ENCODE results near the gene NLRP14.

The NLRP14 gene

GRCh38 chr11:7020183-7020917 is at the start of gene NLRP14, which contains the start of gene ZNF214:
Gene NLRP14 (plus strand): TSS chr11:7020479. CDS start chr11:7038587, 18,108 bp downstream.
Gene ZNF214 (minus strand): TSS chr11:7020346. CDS start chr11:7002835, 17,511 bp downstream.
- no peak for DNase-seq

GRCh38 chr11:6979365-6979764 is 40.9 kb upstream of the NLRP14 start:
- DNase-seq, result no peak

- no peak for DNase-seq
Measured at GRCh38 chr11:6986487-6986886, 33.8 kb upstream of the NLRP14 start.

GRCh38 chr11:6988506-6988905 is 31.8 kb upstream of the NLRP14 start:
- DNase-seq, result no peak

GRCh38 chr11:6991227-6991626 is 29.1 kb upstream of the NLRP14 start:
- no peak for DNase-seq

GRCh38 chr11:6992026-6992425 is 28.3 kb upstream of the NLRP14 start:
- DNase-seq, result no peak

GRCh38 chr11:6992457-6993417 is 27.5 kb upstream of the NLRP14 start:
- DNase-seq, result no peak

- no peak for DNase-seq
Measured at GRCh38 chr11:6995703-6996102, 24.6 kb upstream of the NLRP14 start.

GRCh38 chr11:7004482-7004881 is 15.8 kb upstream of the NLRP14 start:
- no peak for DNase-seq

GRCh38 chr11:7014118-7014517 is 6.2 kb upstream of the NLRP14 start:
- DNase-seq, result no peak

- no peak for DNase-seq
Measured at GRCh38 chr11:7016011-7016410, 4.3 kb upstream of the NLRP14 start.

- DNase-seq, result no peak
Measured at GRCh38 chr11:7019500-7020182, 638 bp upstream of the NLRP14 start.

GRCh38 chr11:7021318-7021717 is 1.0 kb downstream of the NLRP14 start:
- DNase-seq, result no peak

GRCh38 chr11:7028141-7028540 is 7.9 kb downstream of the NLRP14 start:
- no peak for DNase-seq

GRCh38 chr11:7030836-7031235 is 10.6 kb downstream of the NLRP14 start:
- no peak for DNase-seq

GRCh38 chr11:7031471-7031871 is 11.2 kb downstream of the NLRP14 start:
- no peak for DNase-seq

- DNase-seq, result no peak
Measured at GRCh38 chr11:7032692-7033091, 12.4 kb downstream of the NLRP14 start.

GRCh38 chr11:7034019-7034418 is 13.7 kb downstream of the NLRP14 start:
- DNase-seq, result no peak

GRCh38 chr11:7046474-7047175 is 26.3 kb downstream of the NLRP14 start:
- DNase-seq, result no peak

- DNase-seq, result no peak
Measured at GRCh38 chr11:7050191-7050590, 29.9 kb downstream of the NLRP14 start.

GRCh38 chr11:7056828-7057513 is 36.7 kb downstream of the NLRP14 start:
- DNase-seq, result no peak

GRCh38 chr11:7057641-7058040 is 37.4 kb downstream of the NLRP14 start:
- DNase-seq, result no peak

Measured in NCI-H1694 treated with DMSO at 0.1 percent for 48 hours (cell line).